GM18873 (cell line): ENCODE data around the gene ALDH3A2.

Source experiments
- ATAC-seq: cut with Tn5 transposase; IDR thresholded peaks from one replicate; pipeline ENCODE4 v1.9.1; 2021; ENCODE audit warnings: mild to moderate bottlenecking, moderate library complexity, moderate number of reproducible peaks; ENCODE audit not compliant: unreplicated experiment, low FRiP score

Gene ALDH3A2

GRCh38 chr17:19648475-19649273 lies at the start of gene ALDH3A2:
Gene ALDH3A2 (plus strand): TSS chr17:19648751. CDS start chr17:19648972, 221 bp downstream.
- peak; percentile 88 for ATAC-seq

GRCh38 chr17:19610311-19610710 lies 38.2 kb upstream of the ALDH3A2 start:
- no peak for ATAC-seq

GRCh38 chr17:19610879-19611278 lies 37.7 kb upstream of the ALDH3A2 start:
- ATAC-seq = no peak

- no peak for ATAC-seq
Measured at GRCh38 chr17:19613979-19614378, 34.6 kb upstream of the ALDH3A2 start.

- ATAC-seq = no peak
Measured at GRCh38 chr17:19614900-19615299, 33.7 kb upstream of the ALDH3A2 start.

GRCh38 chr17:19618015-19618414 lies 30.5 kb upstream of the ALDH3A2 start:
- ATAC-seq = no peak

- no peak for ATAC-seq
Measured at GRCh38 chr17:19619705-19620325, 28.7 kb upstream of the ALDH3A2 start.

- no peak for ATAC-seq
Measured at GRCh38 chr17:19621697-19622096, 26.9 kb upstream of the ALDH3A2 start.

GRCh38 chr17:19626079-19626478 lies 22.5 kb upstream of the ALDH3A2 start:
- no peak for ATAC-seq

- ATAC-seq = no peak
Measured at GRCh38 chr17:19629449-19629848, 19.1 kb upstream of the ALDH3A2 start.

GRCh38 chr17:19630035-19630434 lies 18.5 kb upstream of the ALDH3A2 start:
- no peak for ATAC-seq

- no peak for ATAC-seq
Measured at GRCh38 chr17:19630661-19631060, 17.9 kb upstream of the ALDH3A2 start.

- no peak for ATAC-seq
Measured at GRCh38 chr17:19631905-19632304, 16.6 kb upstream of the ALDH3A2 start.

GRCh38 chr17:19641687-19642372 lies 6.7 kb upstream of the ALDH3A2 start:
- no peak for ATAC-seq

- ATAC-seq = no peak
Measured at GRCh38 chr17:19642373-19642893, 6.1 kb upstream of the ALDH3A2 start.

GRCh38 chr17:19644493-19645210 lies 3.9 kb upstream of the ALDH3A2 start:
- no peak for ATAC-seq

GRCh38 chr17:19645734-19646201 lies 2.8 kb upstream of the ALDH3A2 start:
- no peak for ATAC-seq

GRCh38 chr17:19646788-19647696 lies 1.5 kb upstream of the ALDH3A2 start:
- no peak for ATAC-seq

- ATAC-seq = peak; percentile 18
Measured at GRCh38 chr17:19647697-19648474, 665 bp upstream of the ALDH3A2 start.
